GM19239 (cell line): Measurements from ENCODE around the gene TTLL10.

ENCODE experiments used
- DNase-seq: peaks from one replicate; pipeline ENCODE4 v3.0.0; 2011; ENCODE audit warnings: low spot score; ENCODE audit not compliant: insufficient read length
- FAIRE-seq: peaks from 2 replicates; lab custom pipeline; 2011; peaks lifted over from hg19 to GRCh38; lab: Jason Lieb, UNC

TTLL10 gene

DNA sequence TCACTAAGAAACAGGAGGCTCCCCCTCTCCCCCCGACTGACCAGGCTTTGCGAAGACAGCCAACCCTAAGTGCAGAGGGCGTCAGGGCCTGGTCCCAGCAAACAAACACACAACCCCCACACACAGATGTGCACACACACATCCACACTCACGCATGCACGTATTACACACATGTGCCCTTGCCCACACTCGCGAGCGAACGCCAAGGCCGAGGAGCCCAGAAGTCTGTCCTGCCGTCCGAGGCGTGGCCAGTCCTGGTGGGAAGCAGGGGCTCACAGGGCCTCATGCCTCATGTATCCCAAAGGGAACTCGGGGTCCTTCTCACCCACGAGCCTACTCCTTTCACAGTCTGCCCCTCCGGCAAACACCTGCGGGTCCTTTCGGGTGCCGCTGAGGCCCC lies 56.1 kb downstream of the TTLL10 start:
- DNase-seq: no peak
- FAIRE-seq: no peak

DNA sequence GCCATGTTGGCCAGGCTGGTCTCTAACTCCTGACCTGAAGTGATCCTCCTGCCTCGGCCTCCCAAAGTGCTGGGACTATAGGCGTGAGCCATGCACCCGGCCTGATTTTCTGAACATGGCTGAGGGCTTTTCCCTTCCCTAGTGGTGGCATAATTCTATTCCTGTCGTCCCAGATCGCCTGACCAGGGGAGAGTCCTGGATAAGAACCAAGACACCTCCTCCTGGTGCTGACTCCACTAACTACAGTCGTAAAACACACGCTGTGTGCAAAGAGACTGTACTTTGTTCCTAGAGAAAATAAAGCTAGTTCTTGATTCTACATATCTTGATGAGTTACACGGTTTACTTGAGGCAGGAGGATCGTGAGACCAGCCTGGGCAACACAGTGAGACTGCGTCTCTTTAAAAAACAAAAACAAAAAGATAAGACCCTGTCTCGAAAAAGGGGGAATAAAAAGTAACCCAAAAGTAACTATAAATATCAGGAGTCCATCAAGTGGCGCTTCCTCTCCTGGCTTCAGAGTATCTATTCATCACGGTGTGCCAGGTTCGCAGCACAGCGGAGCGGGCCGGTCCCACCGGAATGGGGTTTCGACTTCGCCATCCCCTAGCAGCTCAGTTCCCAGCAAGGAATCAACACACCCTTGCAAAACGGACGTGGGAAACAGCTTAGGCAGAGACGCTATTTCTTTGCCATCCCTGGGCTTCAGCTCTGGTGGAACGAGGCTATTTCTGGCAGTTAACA lies 57.1 kb downstream of the TTLL10 start:
- FAIRE-seq: peak; percentile 94
- no peak for DNase-seq

- DNase-seq (peak; percentile 100), FAIRE-seq (peak; percentile 89)
These were observed 57.9 kb downstream of the TTLL10 start, which contains the start of gene SDF4 for GRCh38 chr1:1231400-1232207. SDF4 (minus strand) TSS chr1:1232001; CDS start chr1:1228772, 3,229 bp downstream.

DNA sequence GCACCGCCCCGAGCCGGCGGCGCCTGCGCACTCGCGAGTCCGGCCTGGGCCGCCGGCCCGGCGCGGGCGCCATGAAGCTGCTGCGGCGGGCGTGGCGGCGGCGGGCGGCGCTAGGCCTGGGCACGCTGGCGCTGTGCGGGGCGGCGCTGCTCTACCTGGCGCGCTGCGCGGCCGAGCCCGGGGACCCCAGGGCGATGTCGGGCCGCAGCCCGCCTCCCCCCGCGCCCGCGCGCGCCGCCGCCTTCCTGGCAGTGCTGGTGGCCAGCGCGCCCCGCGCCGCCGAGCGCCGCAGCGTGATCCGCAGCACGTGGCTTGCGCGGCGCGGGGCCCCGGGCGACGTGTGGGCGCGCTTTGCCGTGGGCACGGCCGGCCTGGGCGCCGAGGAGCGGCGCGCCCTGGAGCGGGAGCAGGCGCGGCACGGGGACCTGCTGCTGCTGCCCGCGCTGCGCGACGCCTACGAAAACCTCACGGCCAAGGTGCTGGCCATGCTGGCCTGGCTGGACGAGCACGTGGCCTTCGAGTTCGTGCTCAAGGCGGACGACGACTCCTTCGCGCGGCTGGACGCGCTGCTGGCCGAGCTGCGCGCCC lies 58.6 kb downstream of the TTLL10 start, which contains the start of gene B3GALT6:
B3GALT6 (plus strand) TSS at position 30 of the 588 bp plus-strand sequence; CDS start at position 72, 42 bp downstream.
- DNase-seq (no peak), FAIRE-seq (no peak)

- no peak for FAIRE-seq
- no peak for DNase-seq
These were observed 59.3 kb downstream of the TTLL10 start for GRCh38 chr1:1232796-1233566.

DNA sequence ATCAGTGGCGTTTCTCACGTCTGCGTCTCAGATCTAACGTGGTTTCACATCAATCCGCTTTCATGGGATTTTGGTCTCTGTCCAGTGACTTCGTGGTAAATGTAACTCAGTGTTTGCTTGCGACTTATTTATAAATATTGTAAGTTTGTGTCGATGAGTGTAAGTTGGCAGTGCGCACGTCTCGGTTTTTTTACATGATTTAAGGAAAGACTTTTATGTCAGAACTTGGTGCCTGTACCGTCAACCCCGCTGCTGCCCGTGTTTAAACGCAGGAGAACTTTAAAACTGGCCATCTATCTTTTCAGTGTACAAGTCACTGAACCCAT lies 59.9 kb downstream of the TTLL10 start:
- DNase-seq (no peak), FAIRE-seq (no peak)

DNA sequence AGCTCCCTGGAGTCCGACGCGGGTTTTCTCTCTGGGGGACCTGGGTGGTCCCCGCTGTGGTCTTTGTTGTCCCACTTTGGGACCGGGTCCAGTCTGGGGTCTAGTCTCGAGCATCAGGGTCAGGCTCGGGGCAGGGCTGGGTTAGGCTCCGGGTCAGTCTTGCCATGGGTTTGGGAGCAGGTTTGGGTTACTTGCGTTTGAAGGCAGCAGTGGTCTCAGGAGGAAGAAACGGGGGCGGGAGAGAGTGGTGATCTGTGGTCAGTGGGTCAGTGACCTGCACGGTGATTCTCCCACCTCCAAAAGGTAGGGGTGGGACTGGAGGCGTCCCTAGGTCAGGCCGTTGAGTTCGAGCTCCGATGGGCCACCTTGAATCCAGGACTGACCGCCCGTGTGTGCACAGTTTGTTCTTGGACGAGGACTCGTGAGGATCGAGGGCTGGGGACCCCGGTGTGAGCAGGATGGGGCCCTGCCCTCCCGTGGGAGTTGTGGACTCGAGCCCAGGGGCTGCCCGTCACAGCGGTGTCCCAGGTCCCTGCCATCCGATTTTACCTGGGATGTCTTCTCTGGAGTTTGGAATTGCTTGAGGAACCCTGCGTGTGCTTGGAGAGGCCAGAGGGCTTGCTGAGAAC lies 60.6 kb downstream of the TTLL10 start:
- DNase-seq (no peak), FAIRE-seq (no peak)

DNA sequence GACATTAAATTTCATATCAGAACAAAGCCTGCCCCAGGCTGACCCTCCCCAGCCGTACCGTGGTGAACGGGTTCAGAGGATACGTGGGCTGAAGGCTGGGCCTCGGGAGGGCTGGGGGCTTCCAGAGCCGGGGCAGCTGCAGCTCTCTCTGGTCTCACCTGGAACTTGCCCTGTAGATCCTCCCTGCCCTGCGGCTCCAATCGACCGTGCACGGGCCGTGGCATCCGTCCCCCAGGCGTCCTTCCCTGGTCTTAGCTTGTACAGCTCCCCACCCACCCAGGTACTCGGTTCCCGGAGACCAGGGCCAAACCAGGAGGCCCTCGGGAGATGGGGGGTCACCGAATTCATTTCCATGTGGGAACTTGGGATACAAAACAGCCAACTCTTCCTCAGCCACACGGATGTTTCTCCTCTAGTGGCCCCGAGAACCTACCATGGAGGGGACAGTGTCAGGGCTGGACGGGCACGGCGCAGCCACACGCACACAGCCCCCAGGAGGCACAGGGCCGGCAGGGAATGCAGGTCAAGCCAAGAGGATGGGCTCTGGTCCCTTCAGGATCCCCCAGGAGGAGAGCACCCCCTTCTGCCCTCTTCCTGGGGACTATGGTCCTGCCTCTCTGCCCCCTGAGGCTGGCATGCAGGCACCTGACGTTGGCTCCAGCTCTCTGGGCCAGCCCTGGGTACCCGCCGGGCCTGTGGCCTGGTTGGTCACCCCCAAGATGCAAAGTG lies 61.5 kb downstream of the TTLL10 start:
- FAIRE-seq (no peak), DNase-seq (no peak)

DNA sequence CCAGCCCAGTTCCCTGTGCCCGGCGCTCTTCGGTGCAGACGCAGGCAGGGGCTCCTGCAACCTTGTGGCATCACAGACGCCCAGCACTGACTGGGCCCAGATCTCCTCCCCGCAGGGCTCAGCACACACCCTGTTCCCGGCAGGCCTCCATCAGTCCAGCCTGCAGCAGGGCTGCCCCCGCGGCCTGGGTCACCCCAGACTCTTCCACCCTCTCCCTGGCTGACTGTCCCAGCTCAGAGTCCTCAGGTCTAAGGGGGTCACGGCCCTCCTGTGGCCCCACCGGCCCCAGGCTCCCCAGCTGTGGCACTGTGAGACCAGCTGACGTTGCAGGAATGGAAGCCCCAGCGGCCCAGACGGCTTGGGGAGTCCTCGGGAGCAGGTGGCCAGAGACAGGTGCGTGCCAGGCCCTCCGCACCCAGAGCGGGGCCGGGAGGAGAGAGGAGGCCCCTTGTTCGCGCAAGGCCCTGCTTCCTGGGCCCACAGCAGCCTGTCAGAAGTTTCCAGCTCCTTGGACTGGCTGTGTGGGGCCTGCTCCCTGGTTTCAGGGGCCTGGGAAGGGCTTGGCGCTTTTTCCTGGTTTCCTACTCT lies 62.6 kb downstream of the TTLL10 start:
- DNase-seq (no peak), FAIRE-seq (no peak)

DNA sequence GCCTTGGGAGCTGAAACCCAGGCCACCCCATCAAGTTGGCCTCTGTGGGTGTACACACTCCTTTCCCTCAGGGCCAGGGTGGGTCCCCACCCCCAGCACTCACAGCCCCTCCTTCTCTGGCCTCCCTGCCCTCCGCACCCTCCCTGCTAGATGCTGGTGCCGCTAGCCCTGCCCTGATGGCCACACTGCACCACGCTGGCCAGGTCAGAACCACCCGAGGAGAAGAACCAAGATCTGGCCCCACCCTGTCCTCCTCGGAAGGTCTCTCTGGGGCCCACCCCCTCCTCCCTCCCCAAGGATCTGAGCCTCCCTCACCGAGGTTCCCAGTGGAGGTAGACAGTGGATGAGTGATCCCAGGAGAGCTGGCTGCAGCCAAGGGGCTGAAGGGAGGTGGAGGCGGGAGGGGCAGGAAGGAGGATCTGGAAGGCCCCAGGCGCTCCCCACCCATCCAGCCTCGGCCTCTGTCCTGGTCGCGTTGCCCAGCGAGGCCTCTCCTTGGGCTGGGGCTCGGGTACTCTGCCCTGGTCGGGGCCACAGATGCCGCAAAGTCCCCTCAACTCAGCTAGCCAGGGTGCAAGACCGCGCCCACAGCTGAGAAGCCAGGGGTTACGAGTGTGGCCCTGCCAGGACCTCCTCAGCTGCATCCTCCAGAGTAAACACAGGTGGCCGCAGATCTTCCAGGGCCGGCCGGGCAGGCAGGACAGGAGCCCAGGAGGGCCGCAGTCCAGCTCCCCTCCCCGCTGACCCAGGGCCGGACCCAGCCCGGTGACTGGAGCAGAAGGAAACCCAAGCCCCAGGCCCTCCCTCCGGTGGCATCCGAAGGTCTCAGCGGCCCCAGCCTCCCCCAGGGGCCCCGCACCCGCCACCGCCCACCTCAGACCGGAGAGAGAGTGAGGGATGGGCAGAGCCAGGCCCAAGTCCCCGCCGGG lies 63.5 kb downstream of the TTLL10 start:
- DNase-seq (no peak), FAIRE-seq (no peak)

DNA sequence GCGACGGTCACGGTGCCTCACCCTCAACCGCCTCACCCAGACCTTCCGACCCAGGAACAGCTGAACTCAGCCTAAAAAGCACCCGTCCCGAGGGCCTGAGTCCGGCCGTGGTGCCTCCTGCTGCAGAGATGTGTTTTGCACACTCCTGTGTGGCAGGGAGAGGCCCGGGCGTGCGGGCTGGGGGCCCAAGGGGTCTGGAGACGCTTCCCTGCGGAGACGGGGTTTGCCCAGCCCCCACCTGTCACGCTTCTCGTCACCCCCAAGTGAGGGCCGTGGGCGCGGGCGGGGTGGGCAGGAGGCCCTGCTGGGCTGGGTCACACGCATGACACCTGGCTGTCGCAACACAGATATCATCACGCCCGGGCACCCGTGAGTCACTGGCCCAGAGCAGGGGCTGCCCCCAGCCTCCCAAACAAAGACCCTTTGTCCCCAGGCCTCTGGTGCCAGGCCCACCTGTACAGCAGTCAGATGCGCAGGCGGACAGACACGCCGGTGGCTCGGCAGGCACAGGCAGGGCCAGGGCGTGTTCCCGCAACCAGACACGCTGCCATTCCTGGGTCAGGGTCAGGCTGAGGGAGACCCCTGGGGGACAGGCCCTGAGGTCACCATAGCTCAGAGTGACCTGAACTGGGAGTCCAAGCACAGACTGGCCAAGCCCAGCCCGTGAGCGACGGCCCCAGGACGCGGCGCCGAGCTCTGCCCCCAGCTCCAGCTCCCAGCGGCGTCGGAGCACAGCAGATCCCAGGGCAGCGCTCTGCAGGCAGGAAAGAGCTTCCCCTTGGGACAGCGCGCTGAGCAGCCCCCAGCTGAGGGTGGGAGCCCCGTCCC lies 64.4 kb downstream of the TTLL10 start:
- DNase-seq (no peak), FAIRE-seq (no peak)

DNA sequence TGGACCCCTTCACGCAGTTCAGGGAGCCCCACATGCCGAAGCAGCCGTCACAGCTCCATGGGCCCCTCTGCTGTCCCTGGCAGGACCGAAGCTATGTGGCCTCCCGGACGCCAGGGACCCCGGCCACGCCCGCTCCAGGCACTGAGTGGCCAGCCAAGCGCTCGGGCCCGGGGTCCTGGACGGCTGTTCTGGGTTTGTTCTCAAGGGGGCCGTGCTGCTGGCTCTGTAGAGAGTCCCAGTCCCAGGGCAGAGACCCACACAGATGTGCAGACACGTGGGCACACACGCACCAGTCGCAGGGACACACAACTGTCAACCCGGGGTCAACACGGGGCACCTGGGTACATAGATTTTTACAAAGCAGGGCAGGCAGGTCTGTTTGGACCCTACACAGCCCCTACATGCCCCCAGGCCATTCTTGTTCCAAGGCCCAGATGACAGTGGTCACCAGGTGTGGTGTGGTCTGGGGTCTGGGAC lies 65.1 kb downstream of the TTLL10 start:
- no peak for FAIRE-seq

GRCh38 chr1:1239227-1239613 lies 65.5 kb downstream of the TTLL10 start:
- FAIRE-seq: no peak
- no peak for DNase-seq

More for the DNA sequence above, 65.1 kb downstream of the TTLL10 start:
- DNase-seq: no peak

DNA sequence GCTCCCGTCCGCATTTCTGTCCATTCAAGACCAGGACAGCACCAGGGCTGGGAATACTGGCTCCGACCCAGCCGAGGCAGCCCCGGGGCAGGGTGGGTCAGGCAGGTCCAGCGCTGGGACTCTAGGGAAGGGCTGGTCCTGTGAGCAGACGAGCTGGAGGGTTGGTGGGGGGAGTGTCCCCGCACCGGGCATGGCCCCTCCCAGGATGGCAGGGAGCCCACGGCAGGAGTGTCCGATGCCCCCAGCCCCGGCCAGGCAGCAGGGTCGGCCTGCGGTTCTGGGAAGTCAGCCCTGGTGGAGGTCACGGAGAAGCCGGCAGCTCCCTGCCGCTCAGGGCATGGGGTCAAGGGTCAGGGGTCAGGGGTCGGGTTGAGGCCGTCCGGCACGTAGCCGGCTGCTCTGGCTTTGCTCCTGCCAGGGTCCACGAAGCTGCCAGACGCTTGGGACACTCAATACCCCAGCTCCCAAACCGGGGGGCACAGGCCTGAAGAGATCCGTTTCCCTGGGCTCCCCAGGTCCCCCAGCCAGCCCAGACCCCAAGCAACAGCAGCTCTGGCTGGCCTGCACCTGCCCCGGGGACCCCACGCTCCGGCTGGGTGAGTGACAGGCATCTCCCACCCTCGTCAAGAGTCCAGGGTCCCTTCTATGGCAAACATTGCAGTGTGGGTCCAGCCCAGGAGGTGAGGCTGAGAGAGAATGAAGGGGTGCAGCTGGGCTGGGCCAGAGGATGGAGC lies 66.1 kb downstream of the TTLL10 start:
- FAIRE-seq: no peak
- DNase-seq: no peak

DNA sequence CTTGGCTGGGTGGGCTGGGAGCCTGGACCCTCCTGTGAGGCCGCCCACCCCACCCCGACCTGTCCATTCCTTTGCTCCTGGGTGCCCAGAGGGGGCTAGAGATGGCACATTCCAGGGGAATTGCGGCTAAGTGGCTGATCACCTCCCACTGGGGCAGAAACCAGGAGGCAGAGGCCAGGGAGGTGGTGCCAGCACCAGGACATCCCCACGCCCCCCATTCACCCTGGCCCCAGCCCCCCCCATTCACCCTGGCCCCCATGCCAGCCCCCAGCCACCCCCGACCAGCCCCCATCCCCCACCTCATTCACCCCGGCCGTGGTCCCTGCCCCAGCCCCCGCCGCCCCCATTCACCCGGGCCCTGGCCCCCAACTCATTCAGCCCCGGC lies 66.7 kb downstream of the TTLL10 start:
- no peak for FAIRE-seq
- no peak for DNase-seq

DNA sequence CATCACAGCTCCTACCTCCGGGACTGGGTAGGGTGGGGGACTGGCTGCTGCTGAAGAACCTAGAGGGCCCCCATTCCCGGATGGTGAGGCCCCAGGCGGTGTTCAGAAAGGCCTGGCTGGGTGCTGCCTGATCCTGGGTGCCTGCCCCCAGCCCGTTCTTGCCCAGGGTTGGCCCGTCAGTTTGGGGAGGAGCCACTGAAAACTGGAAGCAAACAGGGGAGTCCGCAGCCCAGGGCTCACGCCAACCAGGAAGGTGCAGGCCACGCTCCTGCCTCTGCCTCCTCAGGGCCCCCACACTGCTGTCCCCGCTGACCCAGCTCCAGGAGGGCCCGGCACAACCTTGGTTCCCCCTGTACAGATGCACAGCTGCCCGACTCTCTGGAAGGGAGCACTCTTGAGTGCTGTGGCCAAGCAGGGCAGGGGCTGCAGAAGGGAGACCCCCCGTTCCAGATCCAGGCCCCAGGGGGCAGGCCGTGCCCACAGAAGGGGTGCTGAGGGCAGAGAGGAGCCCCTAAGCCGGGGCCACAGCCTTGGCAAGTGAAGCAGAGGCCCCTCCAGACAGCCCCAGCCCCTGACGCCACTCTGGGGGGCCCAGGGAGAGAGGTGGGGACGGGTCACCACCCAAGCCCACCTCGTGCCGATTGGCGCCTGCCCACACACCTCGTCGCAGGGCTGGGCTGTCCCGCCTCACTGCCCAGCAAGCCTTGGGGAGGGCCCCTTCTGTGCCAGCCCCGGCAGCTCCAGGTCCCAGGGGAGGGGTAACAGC lies 67.3 kb downstream of the TTLL10 start:
- DNase-seq: no peak

More for the DNA sequence above, 67.3 kb downstream of the TTLL10 start:
- FAIRE-seq: no peak
